ENCODE results near the gene TYW5. TPM values are rescaled to one million over a fixed set of nuclear protein-coding genes. Genes with fewer than 3 reads are reported as not detected.

Gene TYW5
- total RNA-seq, 1 donor from 2014 or later: 10.5 TPM

DNA sequence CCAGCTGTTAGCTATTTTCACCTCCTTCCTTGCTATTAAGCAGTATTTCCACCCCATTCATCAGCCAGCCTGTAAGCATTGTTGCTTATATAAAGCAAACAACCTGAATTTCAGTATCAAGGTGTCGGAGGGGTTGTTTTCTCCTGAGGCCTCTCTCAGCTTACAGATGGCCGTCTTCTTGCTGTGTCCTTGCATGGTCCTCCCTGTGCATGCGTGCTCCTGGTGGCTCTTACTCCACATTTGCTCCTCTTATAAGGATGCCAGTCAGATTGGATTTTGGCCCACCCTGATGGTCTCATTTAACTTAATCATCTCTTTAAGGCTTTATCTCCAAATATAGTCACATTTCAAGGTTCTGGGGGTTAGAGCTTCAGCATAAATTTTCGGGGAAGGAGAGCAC is 2.7 kb upstream of the TYW5 start:
- Histone ChIP-seq H3K4me3 (ENCODE audit: low read depth, low read length) (no peak overlapping the region), H3K27me3 (ENCODE audit: control insufficient read depth, insufficient read depth, low read length) (no peaks in the 10 kb centered on the region), H3K36me3 (ENCODE audit: control insufficient read depth, insufficient read depth, low read length) (peaks cover 4% of the 10 kb centered on the region)
- FAIRE-seq: no peak
- no peak for TF ChIP-seq CTCF (IDR thresholded peaks at IDR 0.05; ENCODE audit: insufficient read depth, low read length, severe bottlenecking)
- no peak for DNase-seq (ENCODE audit: low read depth)

DNA sequence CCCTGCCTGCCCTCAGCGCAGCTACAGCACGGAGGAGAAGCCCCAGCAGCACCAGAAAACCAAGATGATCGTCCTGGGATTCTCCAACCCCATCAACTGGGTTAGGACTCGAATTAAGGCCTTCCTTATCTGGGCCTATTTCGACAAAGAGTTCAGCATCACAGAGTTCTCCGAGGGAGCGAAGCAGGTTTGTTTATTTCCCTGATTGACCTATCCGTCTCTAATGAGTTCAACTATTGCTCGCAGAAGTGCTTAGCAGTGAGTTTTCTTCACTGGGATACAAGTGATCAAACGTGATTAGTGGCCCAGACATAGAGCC is 730 bp upstream of the TYW5 start:
- no peak for TF ChIP-seq CTCF (IDR thresholded peaks at IDR 0.05; ENCODE audit: insufficient read depth, low read length, severe bottlenecking)
- Histone ChIP-seq H3K27me3 (ENCODE audit: control insufficient read depth, insufficient read depth, low read length) (no peaks in the 10 kb centered on the region), H3K4me3 (ENCODE audit: low read depth, low read length) (peak overlapping the region; percentile 70), H3K36me3 (ENCODE audit: control insufficient read depth, insufficient read depth, low read length) (peaks cover under 1% of the 10 kb centered on the region)
- DNase-seq (ENCODE audit: low read depth) (no peak), FAIRE-seq (no peak)

DNA sequence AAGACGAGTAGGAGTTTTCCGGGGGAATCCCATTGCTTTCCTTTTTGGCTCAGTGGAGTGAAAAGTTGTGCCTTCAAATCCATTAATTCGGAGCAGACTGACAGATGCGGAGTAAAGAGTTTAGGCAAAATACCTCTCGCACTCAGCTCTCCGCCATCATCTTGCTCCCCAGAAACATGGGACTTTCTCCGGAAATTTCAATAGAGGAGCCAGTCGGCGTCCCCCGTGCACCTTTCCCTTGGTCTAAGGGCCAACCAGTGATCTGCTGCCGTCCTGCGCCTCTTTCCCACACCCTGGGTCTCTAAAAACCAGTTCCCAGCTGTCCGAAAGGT is 318 bp downstream of the TYW5 start:
- DNase-seq (ENCODE audit: low read depth): no peak

GRCh38 chr2:199951023-199951422 is 4.3 kb downstream of the TYW5 start:
- no peaks in the 10 kb centered on the region for H3K27me3 ChIP-seq (ENCODE audit: control insufficient read depth, insufficient read depth, low read length)
- peaks cover 8% of the 10 kb centered on the region for H3K36me3 ChIP-seq (ENCODE audit: control insufficient read depth, insufficient read depth, low read length)
- DNase-seq (ENCODE audit: low read depth) (no peak), FAIRE-seq (no peak)
- TF ChIP-seq CTCF (IDR thresholded peaks at IDR 0.05; ENCODE audit: insufficient read depth, low read length, severe bottlenecking): no peak
- H3K4me3 ChIP-seq (ENCODE audit: low read depth, low read length): no peak overlapping the region

More for the DNA sequence above, 318 bp downstream of the TYW5 start:
- no peaks in the 10 kb centered on the region for H3K27me3 ChIP-seq (ENCODE audit: control insufficient read depth, insufficient read depth, low read length)
- no peak for FAIRE-seq
- H3K36me3 ChIP-seq (ENCODE audit: control insufficient read depth, insufficient read depth, low read length): peaks cover 3% of the 10 kb centered on the region
- TF ChIP-seq CTCF (IDR thresholded peaks at IDR 0.05; ENCODE audit: insufficient read depth, low read length, severe bottlenecking): no peak
- peak overlapping the region; percentile 70 for H3K4me3 ChIP-seq (ENCODE audit: low read depth, low read length)

DNA sequence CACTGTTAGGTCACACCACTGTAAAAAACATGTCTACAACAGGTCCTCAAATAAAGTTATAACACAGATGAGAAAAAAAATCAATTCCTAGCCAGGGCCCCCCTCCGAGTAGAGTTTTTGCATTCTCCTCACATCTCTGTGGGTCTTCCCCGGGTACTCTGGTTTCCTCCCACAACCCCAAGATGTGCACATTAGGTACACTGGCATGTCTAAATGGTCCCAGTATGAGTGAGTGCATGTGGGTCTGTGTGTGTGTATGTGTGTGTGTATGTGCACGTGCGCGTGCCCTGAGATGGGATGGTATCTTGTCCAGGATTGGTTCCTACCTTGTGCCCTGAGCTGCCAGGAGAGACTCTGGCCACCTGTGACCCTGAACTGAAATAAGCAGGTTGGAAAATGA is 4.9 kb downstream of the TYW5 start:
- no peaks in the 10 kb centered on the region for H3K27me3 ChIP-seq (ENCODE audit: control insufficient read depth, insufficient read depth, low read length)
- no peak for TF ChIP-seq CTCF (IDR thresholded peaks at IDR 0.05; ENCODE audit: insufficient read depth, low read length, severe bottlenecking)
- FAIRE-seq (no peak), DNase-seq (ENCODE audit: low read depth) (no peak)
- peaks cover 8% of the 10 kb centered on the region for H3K36me3 ChIP-seq (ENCODE audit: control insufficient read depth, insufficient read depth, low read length)
- H3K4me3 ChIP-seq (ENCODE audit: low read depth, low read length): no peak overlapping the region

- Histone ChIP-seq H3K36me3 (ENCODE audit: control insufficient read depth, insufficient read depth, low read length) (peaks cover 8% of the 10 kb centered on the region), H3K27me3 (ENCODE audit: control insufficient read depth, insufficient read depth, low read length) (no peaks in the 10 kb centered on the region), H3K4me3 (ENCODE audit: low read depth, low read length) (no peak overlapping the region)
- no peak for DNase-seq (ENCODE audit: low read depth)
- TF ChIP-seq CTCF (IDR thresholded peaks at IDR 0.05; ENCODE audit: insufficient read depth, low read length, severe bottlenecking): no peak
- FAIRE-seq: no peak
Observed at GRCh38 chr2:199946836-199947235, 8.5 kb downstream of the TYW5 start.

Measured in bronchial epithelial cell (primary cell).